ENCODE measurements around the gene PPP2R1B.
"Not testable (repeated sequence)": the region's sequence is repeated elsewhere in the genome, so short reads cannot be mapped to it uniquely, and the experiment has no call there.

PPP2R1B gene

DNA sequence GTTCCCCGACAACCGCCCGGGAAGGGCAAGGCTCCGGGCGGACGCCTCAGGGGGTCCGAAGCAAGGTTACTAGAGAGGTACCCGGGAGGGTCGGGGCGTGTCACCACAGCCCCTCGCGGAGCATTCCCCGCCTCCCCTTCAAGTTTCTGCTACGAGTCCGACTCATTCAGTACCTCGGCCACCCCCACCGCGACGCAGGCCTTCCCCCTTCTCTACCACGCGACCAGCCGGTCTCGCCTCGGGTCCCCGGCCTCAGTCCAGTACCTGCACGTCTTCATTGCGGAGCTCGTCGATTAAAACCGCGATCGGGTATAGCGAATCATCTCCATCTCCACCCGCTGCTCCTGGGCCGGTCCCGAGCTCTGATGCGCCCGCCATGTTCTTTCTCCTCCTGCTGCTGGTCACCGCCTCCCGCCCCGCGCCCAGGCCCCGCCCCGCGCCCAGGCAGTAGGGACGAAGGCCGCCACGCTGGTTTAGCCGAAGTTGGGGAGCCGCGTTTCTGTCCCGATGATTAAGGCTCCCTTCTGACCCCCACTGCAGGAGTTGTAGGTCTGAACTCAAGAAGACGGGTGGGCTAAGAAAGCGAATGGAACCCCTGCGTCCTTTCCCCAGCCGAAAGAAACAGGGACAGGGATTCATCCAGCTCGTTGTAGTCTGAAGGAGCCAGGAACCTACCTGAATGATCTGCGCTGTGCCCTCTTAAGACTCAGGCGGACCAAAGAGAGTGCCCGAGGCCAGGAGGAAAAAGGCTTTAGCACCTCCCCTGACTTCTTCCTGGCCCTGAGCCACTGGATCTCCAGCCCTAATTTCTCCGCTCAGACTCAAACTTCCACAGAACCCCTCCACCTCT, at the start of gene PPP2R1B:
TSS of gene PPP2R1B (minus strand) at position 406 of the 850 bp plus-strand sequence. CDS start at position 378, 28 bp downstream.
- peak; percentile 70 for DNase-seq

- DNase-seq: no peak
These were observed 49.3 kb upstream of the PPP2R1B start for GRCh38 chr11:111815489-111815888.

DNA sequence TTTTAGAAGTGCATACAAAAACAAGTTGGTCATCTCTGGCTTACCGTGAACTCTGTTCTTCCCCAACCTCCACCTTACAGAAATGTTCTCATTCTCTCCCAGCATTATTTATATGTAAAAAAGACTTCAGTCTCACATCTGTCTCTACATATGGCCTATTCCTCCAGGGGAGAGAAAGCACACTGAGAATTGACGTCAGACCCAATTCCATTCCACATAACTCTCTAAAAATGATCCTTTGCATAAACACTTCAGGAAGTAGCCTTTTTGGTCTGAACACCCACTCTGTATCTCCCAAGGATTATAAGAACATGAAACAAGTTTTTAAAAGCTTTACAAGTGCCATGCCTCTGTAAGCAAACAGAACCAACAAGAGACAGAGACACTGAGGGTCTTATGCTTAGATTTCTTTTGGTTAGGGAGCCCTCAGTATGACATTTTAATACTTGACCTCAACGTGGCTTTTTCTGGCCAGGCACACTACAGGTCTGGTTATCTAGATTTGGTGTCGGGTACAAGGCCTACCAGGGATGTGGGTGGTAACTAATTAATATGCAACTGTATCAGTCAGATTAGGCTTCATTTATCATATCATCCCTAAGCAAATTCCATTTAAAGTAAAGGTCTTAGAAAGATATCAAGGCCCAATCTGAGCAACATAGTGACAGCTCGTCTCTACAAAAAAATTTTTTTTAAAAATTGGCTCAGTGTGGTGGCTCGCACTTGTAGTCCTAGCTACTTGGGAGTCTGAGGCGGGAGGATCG, 48.5 kb upstream of the PPP2R1B start:
- DNase-seq: no peak

DNA sequence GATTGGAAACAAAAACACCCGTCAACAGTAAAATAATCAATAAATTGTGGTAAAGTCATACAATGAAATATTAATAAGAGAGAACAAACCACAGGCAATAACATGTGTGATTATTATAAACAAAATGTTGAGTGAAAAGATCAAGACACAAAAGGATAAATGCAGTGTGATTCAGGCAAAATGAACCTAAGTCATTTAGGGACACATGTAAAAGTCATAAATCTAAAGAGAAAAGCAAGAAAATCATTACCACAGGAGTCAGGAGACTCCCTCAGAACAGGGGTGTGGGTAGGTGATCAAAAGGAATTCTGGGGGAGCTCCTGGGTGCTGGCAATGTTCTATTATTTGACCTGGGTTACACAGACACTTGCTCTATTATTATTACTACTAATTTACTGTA, 47.9 kb upstream of the PPP2R1B start:
- DNase-seq: no peak

DNA sequence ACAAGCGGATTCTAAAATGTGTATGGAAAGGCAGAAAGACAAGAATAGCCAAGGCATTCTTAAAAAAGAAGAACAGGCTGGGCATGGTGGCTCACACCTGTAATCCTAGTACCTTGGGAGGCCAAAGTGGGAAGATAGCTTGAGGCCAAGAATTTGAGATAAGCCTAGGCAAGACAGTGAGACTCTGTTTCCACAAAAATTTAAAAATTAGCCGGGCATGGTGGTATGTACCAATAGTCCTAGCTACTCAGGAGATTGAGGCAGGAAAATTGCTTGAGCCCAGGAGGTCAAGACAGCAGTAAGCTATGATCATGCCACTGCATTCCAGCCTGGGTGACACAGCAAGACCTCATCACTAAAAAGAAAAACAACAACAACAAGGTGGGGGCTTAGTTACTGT, 46.0 kb upstream of the PPP2R1B start:
- DNase-seq: no peak

- no peak for DNase-seq
These were observed 45.3 kb upstream of the PPP2R1B start for GRCh38 chr11:111811445-111811844.

DNA sequence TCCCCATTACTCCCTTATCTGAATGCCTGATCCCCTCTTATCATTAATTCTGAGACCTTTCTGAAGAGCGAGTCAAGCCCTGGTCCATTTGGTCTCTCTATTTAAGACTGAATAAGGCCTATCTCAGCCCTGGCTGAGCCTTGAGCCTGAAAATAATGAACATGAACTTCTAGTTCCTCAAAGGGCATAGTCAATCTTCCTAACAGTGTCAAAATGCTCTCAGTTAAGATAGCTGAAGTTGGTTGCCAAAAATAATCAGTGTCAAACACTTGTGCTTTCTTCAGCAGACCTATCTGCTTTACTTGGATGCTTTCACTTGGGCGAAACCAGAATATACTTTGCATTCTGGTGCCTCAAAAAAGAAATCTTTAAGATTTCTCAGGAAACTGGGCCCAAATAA, 42.6 kb upstream of the PPP2R1B start:
- DNase-seq: no peak

- DNase-seq: no peak
These were observed 41.9 kb upstream of the PPP2R1B start for GRCh38 chr11:111808063-111808588.

DNA sequence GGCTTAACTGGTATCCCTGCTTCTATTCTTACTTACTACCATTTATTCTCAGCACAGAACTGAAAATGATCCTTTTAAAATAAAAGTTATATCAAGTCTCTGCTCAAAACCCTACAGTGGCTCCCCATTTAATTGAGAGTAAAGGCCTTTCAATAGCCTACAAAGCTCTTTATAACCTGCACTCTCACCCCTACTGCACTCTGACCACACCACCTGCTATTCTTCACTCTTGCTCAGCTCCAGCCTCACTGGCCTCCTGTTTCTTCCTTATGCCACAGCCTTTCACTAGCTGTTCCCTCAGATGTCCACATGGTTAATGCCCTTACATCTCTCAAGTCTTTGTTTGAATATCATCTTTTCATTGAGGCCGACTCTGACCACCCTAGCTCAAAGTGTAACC, 40.9 kb upstream of the PPP2R1B start:
- DNase-seq: no peak

DNA sequence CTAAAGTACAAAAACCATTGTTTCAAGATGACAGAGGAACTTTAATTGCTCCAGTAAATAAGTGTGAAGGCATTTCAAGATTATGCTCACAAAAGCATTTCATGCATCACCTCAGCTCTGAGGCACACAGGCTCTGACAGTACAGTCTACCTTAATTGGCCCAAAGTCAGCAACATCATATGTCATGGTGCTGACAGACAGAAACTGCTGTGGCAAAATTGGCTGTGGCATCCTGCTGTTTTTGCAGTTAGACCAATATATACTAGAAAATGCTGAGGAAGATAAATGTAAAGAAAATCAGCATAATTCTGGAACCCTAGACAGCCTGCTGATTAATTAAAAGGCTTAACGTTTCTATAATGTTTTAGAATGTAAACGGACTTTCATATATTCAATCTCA, 34.9 kb upstream of the PPP2R1B start:
- DNase-seq: no peak

GRCh38 chr11:111798279-111798678, 32.1 kb upstream of the PPP2R1B start:
- no peak for DNase-seq

DNA sequence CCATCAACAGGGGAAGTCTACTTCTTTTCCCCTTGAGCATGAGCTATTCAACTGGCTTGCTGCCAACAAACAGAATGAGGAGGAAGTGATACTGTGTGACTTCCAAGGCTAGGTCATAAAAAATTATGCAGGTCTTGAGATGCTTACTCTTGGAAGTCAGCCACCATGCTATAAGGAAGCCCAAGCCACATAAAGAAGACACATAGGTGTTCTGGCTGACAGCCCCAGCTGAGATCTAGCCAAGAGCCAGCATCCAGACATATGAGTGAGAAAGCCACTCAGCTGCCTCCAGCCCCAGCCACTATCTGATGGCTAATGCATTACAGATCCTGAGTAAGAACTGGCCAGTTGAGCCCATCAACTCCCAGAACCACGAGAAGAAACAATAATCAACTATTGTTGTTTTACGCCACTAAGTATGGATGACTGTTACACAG, 31.0 kb upstream of the PPP2R1B start:
- no peak for DNase-seq

GRCh38 chr11:111796696-111797095, 30.5 kb upstream of the PPP2R1B start:
- DNase-seq: no peak

DNA sequence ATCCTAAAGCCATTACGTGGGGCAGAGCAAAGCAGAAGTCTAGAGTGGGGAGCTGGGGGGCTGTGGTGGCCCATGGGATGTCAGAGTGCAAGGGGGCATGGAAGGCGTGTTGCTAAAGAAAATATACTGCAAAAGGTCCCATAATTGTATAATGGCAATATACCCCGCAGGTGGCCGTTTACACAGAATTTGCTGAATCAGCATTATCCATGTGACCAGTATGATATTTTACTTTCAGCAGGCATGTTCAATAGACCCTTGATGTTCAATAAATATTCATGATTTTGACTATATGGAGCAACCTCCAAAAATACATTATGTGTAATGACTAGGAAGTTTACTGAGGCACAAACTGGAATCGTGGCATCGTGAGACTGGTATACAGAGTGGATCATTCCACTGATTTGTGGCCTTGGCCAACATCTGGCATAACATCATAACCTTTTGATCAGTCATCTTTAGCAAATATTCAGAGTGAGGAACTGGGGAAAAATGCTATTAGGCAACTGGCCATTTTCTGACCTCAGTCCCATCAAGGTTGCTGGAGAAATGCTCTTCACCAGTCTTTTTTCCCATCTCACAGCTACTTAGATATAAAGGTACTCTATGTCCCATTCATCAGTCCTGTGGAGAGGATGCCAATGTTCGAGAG, 29.3 kb upstream of the PPP2R1B start:
- DNase-seq: no peak

DNA sequence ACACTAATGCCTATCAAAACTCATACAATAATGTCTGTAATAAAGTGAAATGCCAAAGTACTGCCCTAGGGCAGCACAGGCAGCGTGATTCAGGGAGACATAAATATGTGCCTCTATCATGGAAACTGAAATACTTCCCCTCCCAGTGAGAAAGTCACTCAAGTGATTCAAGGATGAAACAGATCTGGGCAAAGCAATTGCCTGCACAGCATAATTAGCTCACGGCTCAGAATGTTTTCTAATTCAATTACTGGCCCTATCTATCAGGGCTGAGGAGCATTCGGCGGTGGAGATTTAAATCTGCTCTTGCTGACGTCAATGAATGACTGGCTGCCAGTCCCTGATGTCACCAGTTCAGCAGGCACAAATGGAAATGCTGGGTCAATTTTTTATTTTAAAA, 27.7 kb upstream of the PPP2R1B start:
- DNase-seq: no peak

- no peak for DNase-seq
These were observed 26.8 kb upstream of the PPP2R1B start for GRCh38 chr11:111792955-111793500.

DNA sequence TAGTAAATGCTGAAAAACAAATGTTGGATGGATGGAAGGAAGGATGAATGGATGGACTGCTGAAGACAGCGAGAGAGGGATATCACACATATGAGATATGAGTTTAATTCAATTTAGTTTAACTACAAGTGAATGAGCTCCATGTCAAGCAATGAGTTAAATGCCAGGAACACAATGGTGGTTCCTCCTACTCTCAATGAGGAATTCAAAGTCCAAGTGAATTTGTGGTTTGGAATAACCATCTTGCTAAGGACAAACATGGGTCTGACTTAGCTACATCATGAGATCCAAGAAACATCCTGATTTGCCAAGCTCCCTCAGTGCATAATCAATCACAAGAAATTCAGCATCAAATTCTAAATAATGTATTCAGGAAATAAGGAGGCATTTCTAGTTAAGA, 26.1 kb upstream of the PPP2R1B start:
- no peak for DNase-seq

DNA sequence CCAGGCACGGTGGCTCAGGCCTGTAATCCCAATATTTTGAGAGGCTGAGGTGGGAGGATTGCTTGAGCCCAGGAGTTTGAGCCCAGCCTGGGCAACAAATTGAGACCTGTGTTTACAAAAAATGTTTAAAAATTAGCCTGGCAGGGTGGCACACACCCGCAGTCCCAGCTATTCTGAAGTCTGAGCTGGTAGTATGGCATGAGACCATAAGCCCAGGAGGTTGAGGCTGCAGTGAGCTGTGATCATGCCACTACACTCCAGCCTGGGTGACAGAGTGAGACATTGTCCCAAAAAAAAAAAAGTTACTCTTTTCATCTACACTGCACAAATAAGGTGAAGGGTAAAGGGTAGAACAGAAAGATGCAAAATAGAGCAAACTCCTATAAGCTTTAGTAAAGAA, 22.3 kb upstream of the PPP2R1B start:
- DNase-seq: no peak

DNA sequence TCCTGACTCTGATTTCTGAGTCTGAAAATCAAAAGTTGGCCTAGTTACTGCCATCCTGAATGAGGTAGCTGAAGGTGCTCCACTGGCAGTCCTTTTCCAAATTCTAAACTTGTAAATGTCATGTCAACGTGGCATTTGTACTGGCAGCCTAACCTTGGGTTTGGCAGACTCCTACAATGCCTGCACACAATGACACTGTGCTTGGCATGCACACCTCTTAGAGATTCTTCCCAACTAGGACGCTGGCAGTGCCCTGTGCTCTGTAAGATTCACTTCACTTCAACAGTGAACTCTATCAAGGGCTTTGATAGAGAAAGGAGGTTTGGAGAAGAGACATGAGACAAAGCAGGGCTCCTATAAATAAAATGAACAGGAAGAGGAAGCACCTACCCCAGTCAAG, 21.9 kb upstream of the PPP2R1B start:
- no peak for DNase-seq

- no peak for DNase-seq
These were observed 19.8 kb upstream of the PPP2R1B start for GRCh38 chr11:111785886-111786412.

GRCh38 chr11:111785076-111785475, 18.9 kb upstream of the PPP2R1B start:
- DNase-seq: no peak

- not testable (repeated sequence) for DNase-seq
These were observed 18.1 kb upstream of the PPP2R1B start for GRCh38 chr11:111784311-111784710.
